ENCODE results near the gene ABCC12. TPM values are rescaled to one million over a fixed set of nuclear protein-coding genes. Genes with fewer than 3 reads are reported as not detected.

ABCC12 gene
- total RNA-seq, 1 donor from 2014 or later: not detected

DNA sequence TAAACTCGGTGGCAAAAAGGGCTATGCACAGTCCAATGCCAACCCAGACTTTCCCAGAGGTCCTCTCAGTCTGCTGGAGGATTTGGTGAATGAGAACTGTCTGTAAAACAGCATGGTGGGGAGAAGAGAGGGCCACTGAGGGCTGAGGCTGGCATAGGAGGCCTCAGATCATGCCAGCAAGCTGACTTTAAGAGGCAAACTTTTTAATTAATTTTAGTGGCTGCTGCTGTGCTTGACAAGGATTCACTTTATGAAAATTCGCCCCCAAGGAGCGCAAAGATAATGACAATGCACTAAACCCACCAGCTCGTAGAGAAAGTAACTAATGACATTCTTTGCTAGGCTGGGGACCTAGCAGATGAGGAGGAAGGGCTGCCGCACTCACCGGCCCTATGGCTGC lies 15.0 kb downstream of the ABCC12 start:
- no peaks in the 10 kb centered on the region for H3K36me3 ChIP-seq (ENCODE audit: control insufficient read depth, insufficient read depth, low read length)
- DNase-seq (ENCODE audit: low read depth): no peak
- no peaks in the 10 kb centered on the region for H3K27me3 ChIP-seq (ENCODE audit: control insufficient read depth, insufficient read depth, low read length)
- TF ChIP-seq, protein P1, sequence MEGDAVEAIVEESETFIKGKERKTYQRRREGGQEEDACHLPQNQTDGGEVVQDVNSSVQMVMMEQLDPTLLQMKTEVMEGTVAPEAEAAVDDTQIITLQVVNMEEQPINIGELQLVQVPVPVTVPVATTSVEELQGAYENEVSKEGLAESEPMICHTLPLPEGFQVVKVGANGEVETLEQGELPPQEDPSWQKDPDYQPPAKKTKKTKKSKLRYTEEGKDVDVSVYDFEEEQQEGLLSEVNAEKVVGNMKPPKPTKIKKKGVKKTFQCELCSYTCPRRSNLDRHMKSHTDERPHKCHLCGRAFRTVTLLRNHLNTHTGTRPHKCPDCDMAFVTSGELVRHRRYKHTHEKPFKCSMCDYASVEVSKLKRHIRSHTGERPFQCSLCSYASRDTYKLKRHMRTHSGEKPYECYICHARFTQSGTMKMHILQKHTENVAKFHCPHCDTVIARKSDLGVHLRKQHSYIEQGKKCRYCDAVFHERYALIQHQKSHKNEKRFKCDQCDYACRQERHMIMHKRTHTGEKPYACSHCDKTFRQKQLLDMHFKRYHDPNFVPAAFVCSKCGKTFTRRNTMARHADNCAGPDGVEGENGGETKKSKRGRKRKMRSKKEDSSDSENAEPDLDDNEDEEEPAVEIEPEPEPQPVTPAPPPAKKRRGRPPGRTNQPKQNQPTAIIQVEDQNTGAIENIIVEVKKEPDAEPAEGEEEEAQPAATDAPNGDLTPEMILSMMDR (IDR thresholded peaks at IDR 0.05; ENCODE audit: insufficient read depth, low read length, poor library complexity, severe bottlenecking): no peak
- H3K4me3 ChIP-seq (ENCODE audit: low read depth, low read length): no peak overlapping the region

- no peak for DNase-seq (ENCODE audit: low read depth)
- TF ChIP-seq, protein P1 (IDR thresholded peaks at IDR 0.05; ENCODE audit: insufficient read depth, low read length, poor library complexity, severe bottlenecking): no peak
- Histone ChIP-seq H3K4me3 (ENCODE audit: low read depth, low read length) (no peak overlapping the region), H3K36me3 (ENCODE audit: control insufficient read depth, insufficient read depth, low read length) (no peaks in the 10 kb centered on the region), H3K27me3 (ENCODE audit: control insufficient read depth, insufficient read depth, low read length) (no peaks in the 10 kb centered on the region)
These were observed 16.3 kb downstream of the ABCC12 start for GRCh38 chr16:48139517-48139916.

- H3K27me3 ChIP-seq (ENCODE audit: control insufficient read depth, insufficient read depth, low read length): no peaks in the 10 kb centered on the region
- H3K36me3 ChIP-seq (ENCODE audit: control insufficient read depth, insufficient read depth, low read length): no peaks in the 10 kb centered on the region
- TF ChIP-seq, protein P1 (IDR thresholded peaks at IDR 0.05; ENCODE audit: insufficient read depth, low read length, poor library complexity, severe bottlenecking): no peak
- H3K4me3 ChIP-seq (ENCODE audit: low read depth, low read length): no peak overlapping the region
- no peak for DNase-seq (ENCODE audit: low read depth)
These were observed 17.2 kb downstream of the ABCC12 start for GRCh38 chr16:48138543-48138942.

DNA sequence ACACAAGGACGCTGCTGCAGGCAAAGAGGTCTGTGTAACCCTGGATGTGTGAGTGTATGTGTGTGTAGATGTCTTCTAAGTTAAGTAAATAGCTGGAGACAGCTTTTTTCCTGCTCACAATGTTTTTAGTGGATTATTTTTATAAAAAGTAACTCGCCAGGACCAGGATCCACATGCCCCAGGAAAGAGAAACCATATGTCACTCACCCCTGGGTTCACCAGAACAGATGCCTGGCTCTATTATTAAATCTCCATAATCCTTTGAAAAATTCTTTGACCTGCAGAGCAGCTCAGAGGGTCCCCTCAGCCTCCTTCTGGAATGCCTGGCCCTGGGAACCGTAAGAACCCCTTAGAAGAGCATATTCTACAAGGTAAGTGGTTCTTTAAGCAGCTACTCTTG lies 18.0 kb downstream of the ABCC12 start:
- no peak overlapping the region for H3K4me3 ChIP-seq (ENCODE audit: low read depth, low read length)
- no peaks in the 10 kb centered on the region for H3K36me3 ChIP-seq (ENCODE audit: control insufficient read depth, insufficient read depth, low read length)
- H3K27me3 ChIP-seq (ENCODE audit: control insufficient read depth, insufficient read depth, low read length): no peaks in the 10 kb centered on the region
- no peak for DNase-seq (ENCODE audit: low read depth)
- TF ChIP-seq, protein P1 (IDR thresholded peaks at IDR 0.05; ENCODE audit: insufficient read depth, low read length, poor library complexity, severe bottlenecking): no peak

DNA sequence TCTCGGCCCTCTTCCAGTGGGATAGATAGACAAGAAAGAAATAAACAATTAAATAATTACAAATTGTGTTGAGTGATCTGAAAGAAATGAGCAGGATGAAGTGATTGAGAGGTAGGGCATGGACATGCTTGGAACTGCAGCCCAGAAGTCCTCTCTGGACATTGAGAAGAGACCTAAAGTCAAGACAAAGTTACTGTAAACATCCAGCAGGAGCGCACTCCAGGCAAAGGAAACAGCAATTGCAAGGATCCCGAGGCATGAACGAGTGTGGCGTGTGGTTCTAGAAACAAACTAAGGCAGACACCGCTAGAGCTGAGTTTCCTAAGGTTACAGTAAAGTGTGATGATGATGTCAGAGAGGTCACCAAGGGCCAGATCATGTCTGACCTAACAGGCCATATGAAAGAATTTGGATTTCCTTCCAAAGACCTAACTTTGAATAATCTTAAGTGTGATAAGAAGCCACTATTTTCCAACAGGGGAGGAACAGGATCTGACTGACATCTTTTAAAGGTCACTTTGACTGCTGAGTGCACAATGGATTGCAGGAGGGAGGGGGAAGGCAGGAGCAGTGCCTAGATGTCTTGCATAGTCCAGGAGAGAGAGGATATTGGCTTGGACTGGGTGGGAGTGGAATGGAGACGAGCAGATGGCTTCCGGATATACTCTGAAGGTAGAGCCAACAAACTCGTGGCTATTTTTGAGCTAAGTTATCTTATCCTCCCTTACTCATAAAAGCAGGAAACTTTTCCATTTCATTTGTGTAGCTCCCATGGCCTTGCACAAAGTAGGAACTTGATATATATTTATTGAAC lies 19.0 kb downstream of the ABCC12 start:
- H3K36me3 ChIP-seq (ENCODE audit: control insufficient read depth, insufficient read depth, low read length): no peaks in the 10 kb centered on the region
- DNase-seq (ENCODE audit: low read depth): no peak

More for the DNA sequence above, 19.0 kb downstream of the ABCC12 start:
- Histone ChIP-seq H3K4me3 (ENCODE audit: low read depth, low read length) (no peak overlapping the region), H3K27me3 (ENCODE audit: control insufficient read depth, insufficient read depth, low read length) (no peaks in the 10 kb centered on the region)
- TF ChIP-seq, protein P1 (IDR thresholded peaks at IDR 0.05; ENCODE audit: insufficient read depth, low read length, poor library complexity, severe bottlenecking): no peak
